Right lobe of liver (tissue), 6 donors: ENCODE measurements around the gene ITGA7. TPM values are rescaled to one million over a fixed set of nuclear protein-coding genes. Genes with fewer than 3 reads are reported as not detected.

Experiments used
- ATAC-seq, 4 donors: fragments of 200-7000 bp; cut with Tn5 transposase; one replicate each; pipeline ENCODE4 v1.9.1; 2020; ENCODE audit warnings: mild to moderate bottlenecking in 4 of 4, moderate library complexity in 4 of 4
- DNase-seq, 3 donors: peaks; one replicate each; pipeline ENCODE4 v3.0.0-alpha.2; 2020
- H3K27ac ChIP-seq, 3 donors: fragments of 200-600 bp; one replicate each; pipeline ENCODE4 v1.8.0; 2022
- H3K27me3 ChIP-seq, 2 donors: fragments of 200-600 bp; one replicate each; pipeline ENCODE4 v1.8.0; 2022
- H3K36me3 ChIP-seq, 4 donors: fragments of 200-600 bp; sonication (generic) in 1 of 4; one replicate each; pipeline versions ENCODE4 v1.5.1 to v1.8.0; 2017 to 2022; ENCODE audit warnings: control low read depth in 1 of 4
- H3K4me1 ChIP-seq, 4 donors: fragments of 200-600 bp; sonication (generic) in 1 of 4; one replicate each; pipeline versions ENCODE4 v1.5.1 to v1.8.0; 2017 to 2022; ENCODE audit warnings: control low read depth in 1 of 4
- H3K4me3 ChIP-seq, 3 donors: fragments of 200-600 bp; one replicate each; pipeline ENCODE4 v1.8.0; 2022
- H3K9me3 ChIP-seq, 4 donors: fragments of 200-600 bp; sonication (generic) in 1 of 4; one replicate each; pipeline versions ENCODE4 v1.5.1 to v1.8.0; 2017 to 2022; ENCODE audit warnings: control low read depth in 1 of 4
- POLR2A ChIP-seq: fragments of 450-650 bp; IDR thresholded peaks from one replicate; pipeline ENCODE4 v1.6.1; 2017; ENCODE audit warnings: antibody characterized with exemption, mild to moderate bottlenecking
- WGBS: methylation state at CpG from one replicate; pipeline ENCODE4 v1.1.6; 2018; ENCODE audit warnings: low coverage, low lambda C conversion rate; ENCODE audit not compliant: insufficient coverage; ENCODE audit errors: missing lambda C conversion rate; 5-methylcytosine and 5-hydroxymethylcytosine counted together
- intact Hi-C, 2 donors: fragments of 100-400 bp; cut with DNase I; formaldehyde crosslinking; loops; one replicate each; pipeline versions ENCODE4 v1.11.2 to v1.14.1; 2022
- total RNA-seq, 6 experiments: library from RNA; depleted of rRNA in 2 of 6; stranded (reverse); fragments of >200 nt in 2 of 6; fragmentation: NEBNext Ultra II Directional in 3 of 6; extraction: Animal tissue kit (Norgen Biotek cat#: 25700) in 3 of 6; gene quantifications; one replicate each; pipeline versions ENCODE4 v1.1.0 to v1.2.4, GENCODE V29; 2016 to 2023
- TF ChIP-seq, protein P1 (sequence below), 4 donors: fragments of 200-600 bp in 3 of 4; fragments of 450-650 bp in 1 of 4; IDR thresholded peaks; one replicate each; pipeline versions ENCODE4 v1.5.1 to v1.8.0; 2016 to 2022; ENCODE audit warnings: antibody characterized with exemption in 4 of 4, mild to moderate bottlenecking in 2 of 4
- donor health status: DM: no; HTN: yes; CAD: no.
- donor health status: DM: no; HTN: no; CAD: no.
- donor health status: DM: no; HTN: no; CAD: no.
- donor health status: DM: no; HTN: yes; CAD: no.
- donor health status: DM: no; HTN: yes; CAD: no.

ITGA7 gene
- total RNA-seq, 6 experiments from 2014 or later: 3.1 to 20.1 (median 8.3) TPM

DNA sequence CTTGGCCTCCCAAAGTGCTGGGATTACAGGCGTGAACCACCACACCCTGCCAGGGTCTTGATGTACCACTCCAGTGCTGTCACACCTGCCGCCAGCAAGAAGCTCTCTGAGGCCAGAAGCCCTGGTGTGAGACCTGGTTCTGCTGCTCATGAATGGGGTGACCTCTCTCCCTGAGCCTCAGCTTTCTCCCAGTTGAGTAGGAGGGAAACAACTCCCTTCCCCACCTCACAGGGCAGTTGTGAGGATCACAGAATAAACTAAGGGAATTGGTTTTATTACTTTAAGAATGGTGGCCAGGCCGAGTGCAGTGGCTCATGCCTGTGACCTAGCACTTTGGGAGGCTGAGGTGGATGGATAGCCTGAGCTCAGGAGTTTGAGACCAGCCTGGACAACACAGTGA, 26.9 kb upstream of the ITGA7 start:
- no peaks in the 10 kb centered on the region for H3K27me3 ChIP-seq
- no peak overlapping the region for H3K4me3 ChIP-seq
- intact Hi-C loops: no loop called here
- no peaks in the 10 kb centered on the region for H3K9me3 ChIP-seq
- no peak for ATAC-seq
- H3K4me1 ChIP-seq: peaks cover 0 to 18% (median 0%) of the 10 kb centered on the region in 4 donors
- no peak for DNase-seq
- no peak overlapping the region for H3K27ac ChIP-seq
- H3K36me3 ChIP-seq: no peaks in the 10 kb centered on the region
- TF ChIP-seq, protein P1, sequence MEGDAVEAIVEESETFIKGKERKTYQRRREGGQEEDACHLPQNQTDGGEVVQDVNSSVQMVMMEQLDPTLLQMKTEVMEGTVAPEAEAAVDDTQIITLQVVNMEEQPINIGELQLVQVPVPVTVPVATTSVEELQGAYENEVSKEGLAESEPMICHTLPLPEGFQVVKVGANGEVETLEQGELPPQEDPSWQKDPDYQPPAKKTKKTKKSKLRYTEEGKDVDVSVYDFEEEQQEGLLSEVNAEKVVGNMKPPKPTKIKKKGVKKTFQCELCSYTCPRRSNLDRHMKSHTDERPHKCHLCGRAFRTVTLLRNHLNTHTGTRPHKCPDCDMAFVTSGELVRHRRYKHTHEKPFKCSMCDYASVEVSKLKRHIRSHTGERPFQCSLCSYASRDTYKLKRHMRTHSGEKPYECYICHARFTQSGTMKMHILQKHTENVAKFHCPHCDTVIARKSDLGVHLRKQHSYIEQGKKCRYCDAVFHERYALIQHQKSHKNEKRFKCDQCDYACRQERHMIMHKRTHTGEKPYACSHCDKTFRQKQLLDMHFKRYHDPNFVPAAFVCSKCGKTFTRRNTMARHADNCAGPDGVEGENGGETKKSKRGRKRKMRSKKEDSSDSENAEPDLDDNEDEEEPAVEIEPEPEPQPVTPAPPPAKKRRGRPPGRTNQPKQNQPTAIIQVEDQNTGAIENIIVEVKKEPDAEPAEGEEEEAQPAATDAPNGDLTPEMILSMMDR (IDR thresholded peaks at IDR 0.05): no peak
- WGBS: 90% methylated on average over 2 of the region's 3 CpGs

DNA sequence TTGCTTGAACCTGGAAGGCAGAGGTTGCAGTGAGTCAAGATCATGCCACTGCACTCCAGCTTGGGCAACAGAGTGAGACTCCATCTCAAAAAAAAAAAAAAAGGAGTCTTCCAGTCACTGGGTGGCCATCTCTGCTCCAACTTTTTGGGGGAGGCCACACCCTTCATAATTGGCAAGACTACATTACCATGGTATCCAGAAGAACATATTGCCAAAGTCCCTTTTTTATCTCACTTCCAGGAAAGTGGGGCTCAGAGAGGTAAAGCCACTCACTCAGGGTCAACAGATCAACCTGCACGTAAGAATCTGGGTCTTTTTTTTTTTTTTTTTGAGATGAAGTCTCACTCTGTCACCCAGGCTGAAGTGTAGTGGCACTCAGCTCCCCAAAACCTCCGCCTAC, 26.2 kb upstream of the ITGA7 start:
- H3K36me3 ChIP-seq: no peaks in the 10 kb centered on the region
- DNase-seq (no peak), ATAC-seq (no peak)
- H3K4me3 ChIP-seq: no peak overlapping the region
- H3K9me3 ChIP-seq: no peaks in the 10 kb centered on the region
- no peak overlapping the region for H3K27ac ChIP-seq
- H3K4me1 ChIP-seq: peaks cover 0 to 18% (median 0%) of the 10 kb centered on the region in 4 donors
- no peaks in the 10 kb centered on the region for H3K27me3 ChIP-seq
- 69% methylated on average over 2 of the region's 2 CpGs for WGBS
- intact Hi-C loops: no loop called here
- TF ChIP-seq, protein P1 (IDR thresholded peaks at IDR 0.05): no peak
- no peak for TF ChIP-seq POLR2A

DNA sequence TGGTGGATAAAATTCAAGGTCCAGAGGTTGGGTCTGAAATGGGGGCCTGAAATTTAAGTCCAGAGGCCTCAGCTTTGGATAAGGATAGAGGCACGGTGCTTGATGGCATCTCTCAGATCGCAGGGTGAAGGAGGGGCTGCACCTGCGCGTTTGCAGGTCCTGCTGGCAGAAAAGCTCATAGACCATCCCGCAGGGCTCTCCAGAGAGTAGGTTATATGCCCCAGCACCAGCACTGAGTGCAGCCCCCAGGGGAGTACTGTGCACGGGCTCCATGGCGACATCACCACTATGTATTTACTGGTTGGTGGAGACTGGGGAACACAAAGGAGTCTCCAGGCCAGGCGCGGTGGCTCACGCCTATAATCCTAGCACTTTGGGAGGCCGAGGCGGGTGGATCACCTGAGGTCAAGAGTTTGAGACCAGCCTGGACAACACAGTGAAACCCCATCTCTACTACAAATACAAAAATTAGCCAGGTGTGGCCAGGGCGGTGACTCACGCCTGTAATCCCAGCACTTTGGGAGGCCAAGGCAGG, 25.4 kb upstream of the ITGA7 start:
- Histone ChIP-seq H3K36me3 (no peaks in the 10 kb centered on the region), H3K4me1 (peaks cover 0 to 12% (median 0%) of the 10 kb centered on the region in 4 donors), H3K27me3 (no peaks in the 10 kb centered on the region), H3K9me3 (no peaks in the 10 kb centered on the region), H3K27ac (no peak overlapping the region), H3K4me3 (no peak overlapping the region)
- intact Hi-C loops: no loop called here
- 94% methylated on average over 2 of the region's 14 CpGs for WGBS
- TF ChIP-seq, protein P1 (IDR thresholded peaks at IDR 0.05): no peak
- ATAC-seq: no peak
- no peak for DNase-seq

DNA sequence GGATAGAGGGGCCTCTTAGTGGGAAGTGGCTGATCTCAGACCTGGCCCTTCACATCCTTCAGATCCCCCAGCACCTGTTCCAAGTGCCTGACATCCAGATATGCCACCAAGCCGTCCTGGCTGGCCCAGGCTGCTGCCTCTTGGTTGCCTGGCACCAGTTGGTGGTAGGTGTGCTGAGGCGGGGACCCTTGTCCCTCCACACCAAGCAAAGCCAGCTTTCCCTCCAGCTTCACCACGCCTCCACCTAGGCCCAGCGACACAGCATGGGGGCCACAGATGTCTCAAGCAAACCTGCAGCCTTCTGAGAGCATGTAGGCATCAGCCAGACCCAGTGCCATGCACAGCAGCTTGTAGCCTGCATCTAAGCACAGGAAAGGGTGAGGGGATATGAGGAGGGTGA, 24.6 kb upstream of the ITGA7 start:
- H3K36me3 ChIP-seq: no peaks in the 10 kb centered on the region
- ATAC-seq (no peak), DNase-seq (no peak)
- peaks cover 0 to 16% (median 1%) of the 10 kb centered on the region in 4 donors for H3K4me1 ChIP-seq
- TF ChIP-seq, protein P1 (IDR thresholded peaks at IDR 0.05): no peak
- TF ChIP-seq POLR2A: no peak
- no peak overlapping the region for H3K27ac ChIP-seq
- no peaks in the 10 kb centered on the region for H3K27me3 ChIP-seq
- whole genome bisulfite sequencing: 96% methylated on average over 3 of the region's 4 CpGs
- H3K9me3 ChIP-seq: no peaks in the 10 kb centered on the region
- H3K4me3 ChIP-seq: no peak overlapping the region
- intact Hi-C loops: no loop called here
